ENCODE results near the gene TRIM67. TPM values are rescaled to one million over a fixed set of nuclear protein-coding genes. Genes with fewer than 3 reads are reported as not detected.
"Not testable (repeated sequence)": the region's sequence is repeated elsewhere in the genome, so short reads cannot be mapped to it uniquely, and the experiment has no call there.

Gene TRIM67
- total and polyA plus RNA-seq, 8 donors = 0.03 to 0.18 (median 0.15) TPM; not detected in 5

- TF ChIP-seq POLR2AphosphoS5 (IDR thresholded peaks at IDR 0.05) = no peak
- no peak for TF ChIP-seq CTCF (IDR thresholded peaks at IDR 0.05)
- TF ChIP-seq POLR2A (IDR thresholded peaks at IDR 0.05) = no peak
- TF ChIP-seq EP300 (IDR thresholded peaks at IDR 0.05) = no peak
- no peaks in the 10 kb centered on the region for H3K36me3 ChIP-seq
- intact Hi-C loops (cut with DNase I; ENCODE audit: low total_unique reads) = no loop called here
- no peak overlapping the region for H3K27ac ChIP-seq
- H3K4me3 ChIP-seq = no peak overlapping the region
- no peak for DNase-seq
- WGBS, 5 donors = 76 to 86% (median 81%) methylated on average over 2 of the region's 2 CpGs
- peaks cover 4 to 22% (median 9%) of the 10 kb centered on the region in 4 donors for H3K9me3 ChIP-seq
- no peaks in the 10 kb centered on the region for H3K27me3 ChIP-seq
- H3K4me1 ChIP-seq = no peaks in the 10 kb centered on the region
Measured at GRCh38 chr1:231122143-231122542, 39.7 kb upstream of the TRIM67 start.

- DNase-seq = no peak
- no peaks in the 10 kb centered on the region for H3K36me3 ChIP-seq
- no peaks in the 10 kb centered on the region for H3K4me1 ChIP-seq
- H3K4me3 ChIP-seq = no peak overlapping the region
- H3K27ac ChIP-seq = no peak overlapping the region
- H3K9me3 ChIP-seq = peaks cover 0 to 6% (median 0%) of the 10 kb centered on the region in 4 donors
- 88 to 94% (median 90%) methylated on average over 14 of the region's 14 CpGs for WGBS, 5 donors
- H3K27me3 ChIP-seq = no peaks in the 10 kb centered on the region
- TF ChIP-seq POLR2A (IDR thresholded peaks at IDR 0.05) (no peak), EP300 (IDR thresholded peaks at IDR 0.05) (no peak), POLR2AphosphoS5 (IDR thresholded peaks at IDR 0.05) (no peak), CTCF (IDR thresholded peaks at IDR 0.05) (no peak)
- intact Hi-C loops (cut with DNase I; ENCODE audit: low total_unique reads) = no loop called here
Measured at GRCh38 chr1:231124746-231125145, 37.1 kb upstream of the TRIM67 start.

GRCh38 chr1:231125972-231126580, 35.8 kb upstream of the TRIM67 start:
- Histone ChIP-seq H3K4me3 (no peak overlapping the region), H3K27ac (no peak overlapping the region), H3K36me3 (no peaks in the 10 kb centered on the region), H3K27me3 (no peaks in the 10 kb centered on the region), H3K9me3 (no peaks in the 10 kb centered on the region), H3K4me1 (no peaks in the 10 kb centered on the region)
- 63 to 79% (median 77%) methylated on average over 9 of the region's 9 CpGs for WGBS, 5 donors
- intact Hi-C loops (cut with DNase I; ENCODE audit: low total_unique reads) = no loop called here
- TF ChIP-seq EP300 (IDR thresholded peaks at IDR 0.05) = no peak
- no peak for TF ChIP-seq POLR2A (IDR thresholded peaks at IDR 0.05)
- TF ChIP-seq CTCF (IDR thresholded peaks at IDR 0.05) = no peak
- TF ChIP-seq POLR2AphosphoS5 (IDR thresholded peaks at IDR 0.05) = no peak
- no peak for DNase-seq

GRCh38 chr1:231127106-231127505, 34.8 kb upstream of the TRIM67 start:
- WGBS, 5 donors = 78 to 93% (median 88%) methylated on average over 6 of the region's 6 CpGs
- H3K36me3 ChIP-seq; H3K27me3 ChIP-seq; intact Hi-C loops (cut with DNase I; ENCODE audit: low total_unique reads); H3K4me1 ChIP-seq; H3K9me3 ChIP-seq; H3K27ac ChIP-seq; DNase-seq; H3K4me3 ChIP-seq: not testable (repeated sequence)

GRCh38 chr1:231128471-231128870, 33.4 kb upstream of the TRIM67 start:
- H3K4me1 ChIP-seq; H3K9me3 ChIP-seq; DNase-seq; H3K36me3 ChIP-seq; H3K27ac ChIP-seq; H3K27me3 ChIP-seq; H3K4me3 ChIP-seq; intact Hi-C loops (cut with DNase I; ENCODE audit: low total_unique reads): not testable (repeated sequence)
- WGBS, 5 donors = 94 to 100% (median 95%) methylated on average over 7 to 17 of the region's 27 CpGs; no CpG with 5 or more reads in 1 of the 5 donors

Data from stomach (tissue), 9 donors.